GM23338 (cell line): ENCODE results near the gene NCKAP5. TPM values are rescaled to one million over a fixed set of nuclear protein-coding genes. Genes with fewer than 3 reads are reported as not detected.

Source experiments
- ATAC-seq: fragments of 200-7000 bp; cut with Tn5 transposase; 3 replicates; pipeline ENCODE4 v1.9.1; 2020
- DNase-seq: peaks from one replicate; pipeline ENCODE4 v3.0.0-alpha.2; 2015; ENCODE audit warnings: low spot score
- H2AFZ ChIP-seq: fragments of 200-600 bp; sonication (generic); 2 replicates; pipeline ENCODE4 v1.8.0; 2016; ENCODE audit warnings: antibody characterized with exemption, mild to moderate bottlenecking, moderate library complexity
- H3F3A ChIP-seq: fragments of 200-600 bp; sonication (generic); replicated peaks from 2 replicates; pipeline ENCODE4 v1.8.0; 2017; ENCODE audit warnings: antibody characterized with exemption, mixed run types, low read depth
- H3K27ac ChIP-seq: fragments of 200-600 bp; sonication (generic); 2 replicates; pipeline ENCODE4 v1.6.1; 2016; ENCODE audit warnings: low read depth
- H3K27me3 ChIP-seq: fragments of 200-600 bp; sonication (generic); 2 replicates; pipeline ENCODE4 v1.8.0; 2016; ENCODE audit warnings: mild to moderate bottlenecking, mixed run types, moderate library complexity; ENCODE audit not compliant: insufficient read depth
- H3K36me3 ChIP-seq: fragments of 200-600 bp; sonication (generic); 2 replicates; pipeline ENCODE4 v1.8.0; 2016; ENCODE audit warnings: mild to moderate bottlenecking; ENCODE audit not compliant: insufficient read depth
- H3K4me1 ChIP-seq: fragments of 200-600 bp; sonication (generic); 2 replicates; pipeline ENCODE4 v1.8.0; 2016; ENCODE audit warnings: mild to moderate bottlenecking, moderate library complexity; ENCODE audit not compliant: insufficient read depth
- H3K4me2 ChIP-seq: fragments of 200-600 bp; sonication (generic); 2 replicates; pipeline ENCODE4 v1.7.1; 2017; ENCODE audit warnings: mixed run types
- H3K4me3 ChIP-seq: fragments of 200-600 bp; sonication (generic); 2 replicates; pipeline ENCODE4 v1.6.1; 2016; ENCODE audit warnings: mixed run types
- H3K79me2 ChIP-seq: fragments of 200-600 bp; sonication (generic); replicated peaks from 2 replicates; pipeline ENCODE4 v1.8.0; 2017; ENCODE audit warnings: mild to moderate bottlenecking; ENCODE audit not compliant: insufficient read depth
- H3K9me2 ChIP-seq: fragments of 200-600 bp; sonication (generic); 2 replicates; pipeline ENCODE4 v1.8.0; 2017; ENCODE audit not compliant: insufficient read depth
- H4K20me1 ChIP-seq: fragments of 200-600 bp; sonication (generic); replicated peaks from 2 replicates; pipeline ENCODE4 v1.8.0; 2017; ENCODE audit warnings: mild to moderate bottlenecking; ENCODE audit not compliant: insufficient read depth
- H3K27ac Mint-ChIP-seq: 2 replicates; pipeline ENCODE4 v1.8.0; 2020; ENCODE audit warnings: inconsistent platforms, mild to moderate bottlenecking, moderate library complexity, mixed read lengths
- H3K27me3 Mint-ChIP-seq: 3 replicates; pipeline ENCODE4 v1.8.0; 2022; ENCODE audit warnings: low read depth, mild to moderate bottlenecking, moderate library complexity, mixed read lengths, inconsistent platforms; ENCODE audit not compliant: insufficient read depth, poor library complexity
- H3K36me3 Mint-ChIP-seq: 3 replicates; pipeline ENCODE4 v1.8.0; 2021; ENCODE audit warnings: low read depth, mild to moderate bottlenecking, inconsistent platforms, moderate library complexity, mixed read lengths
- H3K4me1 Mint-ChIP-seq: 3 replicates; pipeline ENCODE4 v1.8.0; 2020; ENCODE audit warnings: mild to moderate bottlenecking, inconsistent platforms, mixed read lengths
- H3K4me3 Mint-ChIP-seq: 3 replicates; pipeline ENCODE4 v1.8.0; 2021; ENCODE audit warnings: moderate library complexity, mild to moderate bottlenecking, inconsistent platforms, mixed read lengths
- H3K9me3 Mint-ChIP-seq: 3 replicates; pipeline ENCODE4 v1.8.0; 2020; ENCODE audit warnings: moderate library complexity, mild to moderate bottlenecking, inconsistent platforms, mixed read lengths
- CTCF ChIP-seq, 2 experiments: fragments of 200-600 bp in 1 of 2; sonication (generic) in 1 of 2; conservative IDR thresholded peaks; 2 replicates each; pipeline versions ENCODE4 v1.5.1 to v1.6.1; 2016 to 2017; ENCODE audit warnings: antibody characterized with exemption in 2 of 2, low read depth in 2 of 2, mild to moderate bottlenecking in 2 of 2, moderate library complexity in 1 of 2
- ETS1 ChIP-seq: IDR thresholded peaks from 2 replicates; pipeline ENCODE4 v1.6.1; 2016; ENCODE audit warnings: antibody characterized with exemption
- EZH2phosphoT487 ChIP-seq: fragments of 200-600 bp; sonication (generic); IDR thresholded peaks from one replicate; pipeline ENCODE4 v1.8.1; 2018; ENCODE audit warnings: antibody characterized with exemption; ENCODE audit not compliant: unreplicated experiment
- NANOG ChIP-seq: IDR thresholded peaks from 2 replicates; pipeline ENCODE4 v1.6.1; 2016; ENCODE audit warnings: antibody characterized with exemption, borderline replicate concordance
- REST ChIP-seq: IDR thresholded peaks from one replicate; pipeline ENCODE4 v1.6.1; 2018; ENCODE audit warnings: antibody characterized with exemption; ENCODE audit not compliant: unreplicated experiment
- STAT1 ChIP-seq: IDR thresholded peaks from one replicate; pipeline ENCODE4 v1.6.1; 2016; ENCODE audit warnings: antibody characterized with exemption; ENCODE audit not compliant: unreplicated experiment
- ZNF331 ChIP-seq: fragments of 250-450 bp; sonication (Bioruptor Pico); IDR thresholded peaks from 2 replicates; pipeline ENCODE4 v1.5.0; 2020; ENCODE audit warnings: low read depth, mild to moderate bottlenecking, moderate library complexity
- polyA plus RNA-seq: library from polyadenylated mRNA; unstranded; fragments of >200 nt; fragmentation: Nextera tagmentation; extraction: Ambion mirVana; gene quantifications from 2 replicates; pipeline ENCODE4 v1.2.1, GENCODE V29; 2016
- total RNA-seq: library from RNA; depleted of rRNA; stranded (reverse); fragments of >200 nt; shearing (Covaris generic); gene quantifications from 2 replicates; pipeline ENCODE4 v1.2.3, GENCODE V29; 2014

NCKAP5 gene
- total and polyA plus RNA-seq, 2 experiments from 2014 or later = 0.34 to 0.73 TPM

GRCh38 chr2:133197156-133197555 lies 371.1 kb downstream of the NCKAP5 start:
- no peaks in the 10 kb centered on the region for H3K27me3 Mint-ChIP-seq
- H2AFZ ChIP-seq = no peak overlapping the region
- no peak overlapping the region for H3K27ac ChIP-seq
- H3K27ac Mint-ChIP-seq = no peak overlapping the region
- DNase-seq (no peak), ATAC-seq (no peak)
- H3K4me3 ChIP-seq = no peak overlapping the region
- no peaks in the 10 kb centered on the region for H3K36me3 ChIP-seq
- no peaks in the 10 kb centered on the region for H3K9me2 ChIP-seq
- no peak overlapping the region for H3K4me2 ChIP-seq
- no peaks in the 10 kb centered on the region; the same call in 2 of the 3 replicates for H3K36me3 Mint-ChIP-seq
- H3K4me1 Mint-ChIP-seq = no peaks in the 10 kb centered on the region
- no peaks in the 10 kb centered on the region for H3K4me1 ChIP-seq
- H3F3A ChIP-seq = no peaks in the 10 kb centered on the region
- H3K4me3 Mint-ChIP-seq = no peak overlapping the region
- H3K79me2 ChIP-seq = no peaks in the 10 kb centered on the region
- H3K27me3 ChIP-seq = no peaks in the 10 kb centered on the region
- TF ChIP-seq REST = no peak
- no peak for TF ChIP-seq ZNF331 (CRISPR knock-in tag)
- TF ChIP-seq EZH2phosphoT487 = no peak
- H3K9me3 Mint-ChIP-seq = 0 out of 3 replicates have a peak, but pooled peaks cover 6% of the 10 kb centered on the region
- H4K20me1 ChIP-seq = no peaks in the 10 kb centered on the region

GRCh38 chr2:133194777-133195335 lies 373.4 kb downstream of the NCKAP5 start:
- Mint-ChIP-seq H3K27ac (no peak overlapping the region), H3K36me3 (no peaks in the 10 kb centered on the region; the same call in 2 of the 3 replicates), H3K4me1 (no peaks in the 10 kb centered on the region), H3K27me3 (no peaks in the 10 kb centered on the region), H3K4me3 (no peak overlapping the region), H3K9me3 (peaks cover 17% of the 10 kb centered on the region; the same call in 2 of the 3 replicates)
- H3K4me3 ChIP-seq = no peak overlapping the region
- no peaks in the 10 kb centered on the region for H3K9me2 ChIP-seq
- no peak overlapping the region for H3K27ac ChIP-seq
- H2AFZ ChIP-seq = no peak overlapping the region
- TF ChIP-seq ZNF331 (CRISPR knock-in tag) = no peak
- H3F3A ChIP-seq = no peaks in the 10 kb centered on the region
- no peak overlapping the region for H3K4me2 ChIP-seq
- no peaks in the 10 kb centered on the region for H3K79me2 ChIP-seq
- H4K20me1 ChIP-seq = no peaks in the 10 kb centered on the region
- no peak for ATAC-seq
- DNase-seq = no peak
- no peaks in the 10 kb centered on the region for H3K36me3 ChIP-seq
- H3K27me3 ChIP-seq = no peaks in the 10 kb centered on the region
- H3K4me1 ChIP-seq = no peaks in the 10 kb centered on the region

GRCh38 chr2:133194362-133194655 lies 374.0 kb downstream of the NCKAP5 start:
- Histone ChIP-seq H3K4me3 (no peak overlapping the region), H3K79me2 (no peaks in the 10 kb centered on the region), H3F3A (no peaks in the 10 kb centered on the region), H2AFZ (no peak overlapping the region), H3K36me3 (no peaks in the 10 kb centered on the region), H3K4me2 (no peak overlapping the region), H3K27me3 (no peaks in the 10 kb centered on the region), H3K27ac (no peak overlapping the region), H3K9me2 (no peaks in the 10 kb centered on the region), H4K20me1 (no peaks in the 10 kb centered on the region), H3K4me1 (no peaks in the 10 kb centered on the region)
- Mint-ChIP-seq H3K4me1 (no peaks in the 10 kb centered on the region), H3K4me3 (no peak overlapping the region), H3K27ac (no peak overlapping the region), H3K27me3 (no peaks in the 10 kb centered on the region), H3K9me3 (peaks cover 21% of the 10 kb centered on the region; the same call in 2 of the 3 replicates), H3K36me3 (no peaks in the 10 kb centered on the region; the same call in 2 of the 3 replicates)
- DNase-seq (no peak), ATAC-seq (no peak)
- TF ChIP-seq ETS1 (no peak), EZH2phosphoT487 (no peak), ZNF331 (CRISPR knock-in tag) (no peak), NANOG (no peak), CTCF (conservative IDR thresholded peaks at IDR 0.05; ENCODE audit: low read depth in 2 of 2) (no peak), STAT1 (no peak)
